DOHH2 (cell line): Measurements from ENCODE around the gene SIRT7.

ENCODE experiments used
- H3F3A ChIP-seq: fragments of 200-600 bp; sonication (generic), shearing (Covaris generic); 2 replicates; pipeline ENCODE4 v1.6.0; 2016; ENCODE audit warnings: antibody characterized with exemption, mild to moderate bottlenecking; ENCODE audit not compliant: control insufficient read depth, insufficient read depth
- H3K27ac ChIP-seq: fragments of 200-600 bp; sonication (generic); 2 replicates; pipeline ENCODE4 v1.5.1; 2014; ENCODE audit warnings: low read depth, mild to moderate bottlenecking, low read length, moderate library complexity
- H3K27me3 ChIP-seq: fragments of 200-600 bp; sonication (generic); 2 replicates; pipeline ENCODE4 v1.6.1; 2014; ENCODE audit warnings: mild to moderate bottlenecking, low read length, mixed read lengths; ENCODE audit not compliant: control insufficient read depth
- H3K36me3 ChIP-seq: fragments of 200-600 bp; sonication (generic); 2 replicates; pipeline ENCODE4 v1.6.1; 2014; ENCODE audit warnings: mild to moderate bottlenecking, low read length, moderate library complexity, mixed read lengths; ENCODE audit not compliant: control insufficient read depth
- H3K4me1 ChIP-seq: fragments of 200-600 bp; sonication (generic); 2 replicates; pipeline ENCODE4 v1.6.1; 2014; ENCODE audit warnings: mild to moderate bottlenecking, low read length, mixed read lengths; ENCODE audit not compliant: control insufficient read depth
- H3K4me2 ChIP-seq: fragments of 200-600 bp; sonication (generic); 2 replicates; pipeline ENCODE4 v1.6.0; 2014; ENCODE audit warnings: mild to moderate bottlenecking, low read length, moderate library complexity
- H3K4me3 ChIP-seq: fragments of 200-600 bp; sonication (generic); 2 replicates; pipeline ENCODE4 v1.5.1; 2014; ENCODE audit warnings: mild to moderate bottlenecking, low read length, mixed read lengths
- H3K79me2 ChIP-seq: fragments of 200-600 bp; sonication (generic); 2 replicates; pipeline ENCODE4 v1.6.1; 2014; ENCODE audit warnings: mild to moderate bottlenecking, low read length, mixed read lengths; ENCODE audit not compliant: control insufficient read depth
- H3K9me2 ChIP-seq: fragments of 200-600 bp; sonication (generic); replicated peaks from 2 replicates; pipeline ENCODE4 v1.6.1; 2014; ENCODE audit warnings: mild to moderate bottlenecking, low read length, mixed read lengths; ENCODE audit not compliant: control insufficient read depth
- H3K9me3 ChIP-seq: fragments of 200-600 bp; sonication (generic); 2 replicates; pipeline ENCODE4 v1.6.1; 2014; ENCODE audit warnings: antibody characterized with exemption, low read length, mixed read lengths; ENCODE audit not compliant: control insufficient read depth, insufficient read depth
- H4K20me1 ChIP-seq: fragments of 200-600 bp; sonication (generic); 2 replicates; pipeline ENCODE4 v1.6.0; 2014; ENCODE audit warnings: low read depth, mild to moderate bottlenecking, antibody characterized with exemption, low read length, moderate library complexity; ENCODE audit not compliant: control insufficient read depth, insufficient read depth
- CTCF ChIP-seq: fragments of 200-600 bp; sonication (generic); IDR thresholded peaks from one replicate; pipeline ENCODE4 v1.5.1; 2014; ENCODE audit warnings: antibody characterized with exemption, mild to moderate bottlenecking, low read depth, low read length; ENCODE audit not compliant: poor library complexity, severe bottlenecking
- EZH2phosphoT487 ChIP-seq: fragments of 200-600 bp; sonication (generic); IDR thresholded peaks from 2 replicates; pipeline ENCODE4 v1.6.1; 2017; ENCODE audit warnings: borderline replicate concordance, mild to moderate bottlenecking, antibody characterized with exemption, low read length, moderate library complexity, mixed read lengths

Gene SIRT7

DNA sequence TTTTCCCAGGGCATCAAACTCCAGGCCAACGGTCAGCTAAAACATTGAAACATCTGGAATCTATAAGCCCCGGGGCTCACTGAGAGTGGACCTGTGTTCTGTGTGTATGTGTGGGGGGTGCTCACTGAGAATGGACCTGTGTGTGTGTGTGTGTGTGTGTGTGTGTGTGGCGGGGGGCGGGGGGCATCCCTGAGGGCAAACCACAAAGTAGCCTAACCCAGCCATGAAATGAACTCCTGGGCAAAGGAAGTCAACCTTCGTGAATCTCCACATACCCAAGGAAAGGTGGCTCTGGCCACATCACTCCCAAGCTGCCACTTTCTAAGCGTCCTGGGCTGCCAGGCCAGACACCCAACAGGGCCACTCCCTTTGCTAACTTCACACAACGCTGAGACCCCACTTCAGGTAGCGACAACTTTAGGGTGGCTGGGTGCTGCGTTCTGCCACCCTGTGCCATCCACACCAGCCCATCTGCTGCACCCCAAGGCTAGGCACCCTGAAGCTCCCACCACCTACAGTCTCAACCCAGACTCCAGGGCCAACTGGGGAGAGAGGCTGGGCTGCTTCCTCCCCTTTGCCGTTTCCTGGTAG, 8.0 kb upstream of the SIRT7 start:
- peak overlapping the region; percentile 61 for H3K27ac ChIP-seq
- peak overlapping the region; percentile 98 for H3K4me3 ChIP-seq
- H4K20me1 ChIP-seq, result peaks cover 14% of the 10 kb centered on the region
- H3K36me3 ChIP-seq, result peaks cover 6% of the 10 kb centered on the region
- TF ChIP-seq EZH2phosphoT487 (no peak), CTCF (no peak)
- no peaks in the 10 kb centered on the region for H3K9me3 ChIP-seq
- peak overlapping the region; percentile 88 for H3K4me2 ChIP-seq
- H3K9me2 ChIP-seq, result no peaks in the 10 kb centered on the region
- peaks cover 55% of the 10 kb centered on the region for H3K79me2 ChIP-seq
- peaks cover 4% of the 10 kb centered on the region; the same call in 1 of the 2 replicates for H3F3A ChIP-seq
- peaks cover 40% of the 10 kb centered on the region for H3K4me1 ChIP-seq
- H3K27me3 ChIP-seq, result peaks cover 4% of the 10 kb centered on the region; the same call in 1 of the 2 replicates

DNA sequence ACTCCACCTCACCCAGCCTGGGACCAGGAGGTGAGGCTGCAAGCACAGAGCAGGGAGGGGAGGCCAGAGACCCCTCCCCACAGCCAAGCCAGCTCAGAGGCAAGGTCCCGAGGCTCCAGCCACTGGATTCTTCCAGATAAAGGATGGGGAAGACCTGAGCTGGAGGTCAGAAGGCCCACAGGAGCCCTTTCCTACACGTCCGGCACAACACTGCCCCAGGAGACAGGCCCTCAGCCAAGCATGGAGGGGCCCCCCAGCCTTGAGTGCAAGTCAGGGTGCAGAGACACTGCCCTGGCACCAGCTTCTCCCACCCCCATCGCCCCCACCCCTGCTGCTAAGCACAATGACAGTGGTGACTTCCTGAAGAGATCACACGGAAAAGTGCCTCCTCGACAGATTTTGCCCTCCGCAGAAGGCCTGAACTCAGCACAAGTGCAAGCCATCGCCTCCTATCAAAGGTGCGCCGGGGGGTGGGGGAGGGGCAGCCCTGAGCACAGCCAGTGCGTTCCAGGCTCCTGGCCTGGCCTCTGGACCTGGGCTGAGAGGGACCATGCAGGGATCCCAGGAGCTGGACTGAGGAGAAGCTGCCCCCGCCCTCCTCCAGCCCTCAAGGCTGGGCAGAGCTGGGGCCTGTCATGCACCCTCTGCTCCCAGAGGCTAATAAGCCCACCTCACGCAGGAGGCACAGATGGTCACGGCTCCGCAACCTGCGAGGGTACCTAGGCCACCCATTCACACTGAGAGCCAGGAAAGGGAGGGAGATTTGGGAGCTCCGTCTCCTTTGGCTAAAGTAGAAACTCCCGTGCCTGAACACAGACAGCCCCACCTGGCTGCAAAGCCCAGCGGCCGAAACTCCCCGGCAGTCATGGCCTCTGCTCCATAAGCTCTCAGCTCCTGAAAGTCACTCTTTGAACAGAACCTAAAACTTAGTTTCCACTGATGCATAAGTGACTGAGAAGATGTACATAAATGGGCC, 6.9 kb upstream of the SIRT7 start:
- peaks cover 14% of the 10 kb centered on the region for H4K20me1 ChIP-seq
- H3K4me2 ChIP-seq, result peak overlapping the region; percentile 16; the same call in 1 of the 2 replicates
- H3K4me1 ChIP-seq, result peaks cover 40% of the 10 kb centered on the region
- H3K36me3 ChIP-seq, result peaks cover 9% of the 10 kb centered on the region
- TF ChIP-seq EZH2phosphoT487, result no peak
- TF ChIP-seq CTCF, result no peak
- no peak overlapping the region for H3K4me3 ChIP-seq
- peaks cover 4% of the 10 kb centered on the region; the same call in 1 of the 2 replicates for H3F3A ChIP-seq
- H3K27ac ChIP-seq, result no peak overlapping the region
- peaks cover 4% of the 10 kb centered on the region; the same call in 1 of the 2 replicates for H3K27me3 ChIP-seq
- no peaks in the 10 kb centered on the region for H3K9me3 ChIP-seq
- peaks cover 65% of the 10 kb centered on the region for H3K79me2 ChIP-seq
- no peaks in the 10 kb centered on the region for H3K9me2 ChIP-seq

DNA sequence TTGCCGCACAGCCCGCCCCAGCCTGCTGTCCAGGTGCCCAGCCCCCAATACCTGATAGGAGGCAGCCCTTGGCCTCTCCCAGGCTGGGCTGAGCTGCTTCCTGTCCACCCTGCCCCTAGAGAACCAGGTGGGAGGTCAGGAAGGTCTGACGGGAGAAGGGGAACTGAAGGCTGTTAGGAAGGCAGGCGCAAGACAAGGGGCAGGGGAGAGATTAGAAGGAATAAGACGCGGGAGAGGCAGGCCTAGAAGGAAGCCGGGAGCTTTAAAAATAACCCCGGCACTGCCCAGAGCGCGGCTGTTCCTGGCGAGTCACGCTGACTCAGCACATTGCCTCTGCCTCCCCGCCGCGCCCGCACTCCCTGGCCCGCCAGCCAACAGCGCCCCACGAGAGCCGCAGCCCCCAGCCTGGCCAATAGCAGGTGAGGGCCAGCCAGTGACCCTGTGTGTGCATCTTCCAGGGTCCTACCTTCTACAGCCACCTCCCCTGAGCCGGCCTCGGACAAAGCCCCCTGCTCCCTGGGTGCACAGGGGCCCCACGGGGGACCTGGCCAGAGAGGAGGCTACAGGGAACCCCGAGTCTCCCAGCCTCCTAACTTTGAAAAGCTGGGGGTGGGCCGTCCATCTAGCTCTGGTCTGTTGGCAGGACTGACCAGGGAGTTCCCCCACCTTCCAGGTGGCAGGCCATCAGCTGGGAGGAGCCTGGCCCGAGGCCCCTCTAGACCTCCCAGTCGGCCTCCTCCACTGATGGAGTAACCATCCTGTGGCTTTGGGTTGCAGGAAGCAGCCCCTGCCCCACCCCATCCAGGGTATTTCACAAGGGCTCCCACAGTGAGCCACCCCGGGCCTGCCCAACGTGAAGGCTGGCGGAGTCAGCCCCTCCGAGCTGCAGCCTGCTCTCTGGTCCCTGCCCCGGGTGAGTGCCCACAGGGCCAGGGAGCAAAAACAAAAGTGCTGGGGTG, 5.6 kb upstream of the SIRT7 start:
- Histone ChIP-seq H3K27ac (no peak overlapping the region), H3K9me2 (no peaks in the 10 kb centered on the region), H3K79me2 (peaks cover 66% of the 10 kb centered on the region), H3K9me3 (no peaks in the 10 kb centered on the region), H3K27me3 (peaks cover 3% of the 10 kb centered on the region; the same call in 1 of the 2 replicates), H3K4me2 (peak overlapping the region; percentile 16; the same call in 1 of the 2 replicates), H4K20me1 (peaks cover 14% of the 10 kb centered on the region), H3F3A (peaks cover 4% of the 10 kb centered on the region; the same call in 1 of the 2 replicates), H3K4me1 (peaks cover 36% of the 10 kb centered on the region), H3K4me3 (no peak overlapping the region), H3K36me3 (peaks cover 13% of the 10 kb centered on the region)
- TF ChIP-seq EZH2phosphoT487 (no peak), CTCF (no peak)
